Epidermal melanocyte (primary cell): ENCODE results near the gene APOBEC3A.
"Not testable (repeated sequence)": the region's sequence is repeated elsewhere in the genome, so short reads cannot be mapped to it uniquely, and the experiment has no call there.

Source experiments
- DNase-seq: peaks from one replicate; pipeline ENCODE4 v3.0.0; 2011; ENCODE audit warnings: low spot score; ENCODE audit not compliant: insufficient read length

Gene APOBEC3A

GRCh38 chr22:38957808-38958650 lies 620 bp downstream of the APOBEC3A start:
- DNase-seq = no peak

DNA sequence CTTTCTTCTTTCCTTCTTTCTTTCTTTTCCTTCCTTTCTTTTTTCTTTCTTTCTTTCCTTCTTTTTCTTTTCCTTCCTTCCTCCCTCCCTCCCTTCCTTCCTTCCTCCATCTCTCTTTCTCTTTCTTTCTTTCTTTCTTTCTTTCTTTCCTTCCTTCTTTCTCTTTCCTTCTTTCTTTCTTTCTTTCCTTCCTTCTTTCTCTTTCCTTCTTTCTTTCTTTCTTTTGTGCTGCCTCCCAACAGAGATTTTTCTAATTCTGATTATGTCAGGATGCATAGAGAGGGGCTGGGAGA lies 1.2 kb downstream of the APOBEC3A start:
- DNase-seq = not testable (repeated sequence)

GRCh38 chr22:38959590-38959989 lies 2.2 kb downstream of the APOBEC3A start:
- no peak for DNase-seq

DNA sequence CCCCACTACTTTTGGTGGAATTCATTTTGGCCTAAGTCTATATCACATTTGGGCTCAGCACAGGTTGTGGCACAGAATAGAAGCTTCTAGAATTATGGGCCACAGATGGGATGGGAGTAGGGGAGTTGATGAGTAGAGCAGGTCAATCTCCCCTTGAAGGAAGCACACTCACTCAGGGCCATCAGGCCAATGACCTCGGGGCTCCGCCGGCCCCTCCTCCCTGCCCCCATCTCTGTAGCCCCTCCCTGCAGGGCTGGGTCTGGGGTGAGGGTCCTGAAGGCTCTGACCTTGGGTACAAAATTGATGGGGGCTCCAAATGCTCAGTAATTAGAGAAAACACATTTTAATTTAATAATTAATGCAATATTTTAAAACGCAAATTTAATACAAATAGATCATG lies 3.3 kb downstream of the APOBEC3A start:
- DNase-seq = not testable (repeated sequence)

GRCh38 chr22:38963291-38963738 lies 5.9 kb downstream of the APOBEC3A start:
- not testable (repeated sequence) for DNase-seq

GRCh38 chr22:38963872-38964271 lies 6.5 kb downstream of the APOBEC3A start:
- no peak for DNase-seq

DNA sequence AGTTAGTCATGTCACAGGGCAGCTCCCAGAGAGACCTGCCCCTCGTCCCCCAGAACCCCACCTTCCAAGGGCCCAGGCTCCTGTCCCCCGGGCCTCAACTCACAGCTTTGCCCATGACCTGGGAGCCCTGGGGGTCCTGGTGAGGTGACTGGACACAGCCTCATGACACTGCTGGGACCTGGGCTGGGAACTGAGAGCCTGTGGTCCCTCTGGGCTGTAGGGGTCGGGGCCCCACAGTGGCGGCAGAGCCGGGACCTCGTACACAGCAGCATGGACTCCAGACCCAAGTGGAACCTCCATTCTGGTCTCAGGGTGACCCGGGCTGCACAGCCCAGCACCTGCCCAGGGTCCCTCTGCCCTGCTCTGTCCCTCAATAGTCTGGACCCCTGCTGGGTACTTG lies 6.9 kb downstream of the APOBEC3A start:
- DNase-seq = no peak

GRCh38 chr22:38964989-38965388 lies 7.6 kb downstream of the APOBEC3A start:
- DNase-seq = no peak

- DNase-seq = no peak
Measured at GRCh38 chr22:38965614-38966379, 8.4 kb downstream of the APOBEC3A start.

DNA sequence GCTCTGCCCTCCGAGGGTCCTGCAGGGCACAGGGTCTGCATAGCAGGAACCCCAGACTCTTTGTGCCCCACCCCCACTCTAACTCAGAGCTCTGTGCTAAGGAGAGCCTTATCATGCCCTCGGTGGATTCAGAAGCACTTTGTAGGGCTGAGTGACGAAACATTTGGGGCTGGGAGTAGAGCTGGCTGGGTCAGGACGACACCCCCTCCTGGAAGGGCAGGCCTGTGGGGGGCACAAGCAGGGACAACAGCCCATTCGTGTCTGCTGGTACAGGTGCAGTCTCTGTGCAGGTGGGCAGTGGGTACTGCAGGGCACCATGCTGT lies 8.9 kb downstream of the APOBEC3A start:
- no peak for DNase-seq

GRCh38 chr22:38966942-38967341 lies 9.5 kb downstream of the APOBEC3A start:
- no peak for DNase-seq

- no peak for DNase-seq
Measured at GRCh38 chr22:38967451-38968450, 10.3 kb downstream of the APOBEC3A start.

GRCh38 chr22:38968801-38969200 lies 11.4 kb downstream of the APOBEC3A start:
- DNase-seq = no peak

- no peak for DNase-seq
Measured at GRCh38 chr22:38970551-38970950, 13.1 kb downstream of the APOBEC3A start.

GRCh38 chr22:38971202-38971601 lies 13.8 kb downstream of the APOBEC3A start:
- no peak for DNase-seq

DNA sequence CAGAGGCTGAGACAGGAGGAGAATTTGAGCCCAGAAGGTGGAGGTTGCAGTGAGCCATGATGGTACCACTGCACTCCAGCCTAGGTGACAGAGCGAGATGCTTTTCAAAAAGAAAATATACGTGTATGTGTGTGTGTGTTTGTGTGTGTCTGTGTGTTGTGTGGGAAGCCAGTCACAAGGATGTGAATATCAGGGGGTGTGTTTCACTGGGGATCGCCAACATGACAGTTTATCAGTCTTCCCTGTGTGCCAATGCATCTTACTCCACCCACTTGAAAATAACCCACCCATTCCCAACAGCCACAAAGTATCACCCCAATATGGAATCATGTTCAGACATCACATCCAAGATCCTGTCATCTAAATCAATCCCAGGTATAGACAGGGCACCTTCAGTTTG lies 14.4 kb downstream of the APOBEC3A start:
- no peak for DNase-seq

GRCh38 chr22:38972558-38972957 lies 15.1 kb downstream of the APOBEC3A start:
- no peak for DNase-seq

- no peak for DNase-seq
Measured at GRCh38 chr22:38973289-38974169, 16.1 kb downstream of the APOBEC3A start.

GRCh38 chr22:38974170-38974825 lies 16.9 kb downstream of the APOBEC3A start:
- DNase-seq = no peak

- DNase-seq = no peak
Measured at GRCh38 chr22:38974826-38975175, 17.4 kb downstream of the APOBEC3A start.
